ENCODE data around the gene SMG6.

GRCh38 chr17:2170023-2170422 lies 133.6 kb downstream of the SMG6 start:
- no peak for TF ChIP-seq EZH2 (IDR thresholded peaks at IDR 0.05; ENCODE audit: insufficient read depth, poor library complexity, severe bottlenecking)
- TF ChIP-seq EZH2phosphoT487 (IDR thresholded peaks at IDR 0.05; ENCODE audit: insufficient read depth, low read depth), result no peak
